Measurements from ENCODE around the gene TANC1.
A peak's percentile ranks its signal among the peaks of the same experiment; 100 is the strongest.
"Not testable (repeated sequence)": the region's sequence is repeated elsewhere in the genome, so short reads cannot be mapped to it uniquely, and the experiment has no call there.

TANC1 gene

DNA sequence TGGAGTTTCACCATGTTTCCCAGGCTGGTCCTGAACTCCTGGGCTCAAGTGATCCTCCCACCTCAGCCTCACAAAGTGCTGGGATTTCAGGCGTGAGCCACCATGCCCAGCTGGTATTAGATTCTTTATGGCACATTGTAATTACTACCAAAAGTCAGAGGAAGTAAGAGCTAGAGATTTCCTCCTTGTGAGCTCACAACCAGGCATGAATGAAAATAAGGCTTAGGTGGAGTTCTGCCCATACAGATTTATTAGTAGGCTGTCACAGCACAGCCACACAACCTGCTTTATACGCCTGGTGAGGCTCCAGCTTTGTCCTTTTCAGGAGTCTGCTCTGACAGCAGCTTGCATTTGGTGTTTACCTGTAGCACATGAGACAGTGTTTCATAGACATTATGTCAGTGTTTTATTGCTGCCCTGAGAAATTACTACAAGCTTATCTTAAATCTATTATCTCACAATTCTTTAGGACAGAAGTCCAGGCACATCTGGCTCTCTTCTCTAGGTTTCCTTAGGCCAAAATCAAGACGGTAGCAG lies 156.6 kb downstream of the TANC1 start:
- no peak for DNase-seq

DNA sequence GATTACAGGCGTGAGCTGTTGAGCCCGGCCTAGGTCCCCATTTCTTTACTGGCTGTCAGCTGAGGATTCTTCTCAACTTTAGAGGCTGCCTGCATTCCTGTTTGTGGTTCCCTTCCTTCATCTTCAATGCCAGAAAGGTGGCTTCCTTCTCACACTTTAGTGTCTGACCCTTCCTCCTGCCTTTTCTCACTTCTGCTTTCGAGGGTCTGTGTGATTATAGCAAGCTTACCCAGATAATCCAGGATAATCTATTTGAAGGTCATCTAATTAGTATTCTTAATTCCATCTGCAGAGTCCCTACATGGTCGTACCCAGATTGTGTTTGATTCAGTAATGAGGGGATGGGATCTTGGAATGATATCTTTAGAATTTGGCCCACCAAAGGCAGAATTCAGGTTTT lies 157.4 kb downstream of the TANC1 start:
- DNase-seq = no peak

GRCh38 chr2:159126432-159127022 lies 158.1 kb downstream of the TANC1 start:
- DNase-seq = no peak

DNA sequence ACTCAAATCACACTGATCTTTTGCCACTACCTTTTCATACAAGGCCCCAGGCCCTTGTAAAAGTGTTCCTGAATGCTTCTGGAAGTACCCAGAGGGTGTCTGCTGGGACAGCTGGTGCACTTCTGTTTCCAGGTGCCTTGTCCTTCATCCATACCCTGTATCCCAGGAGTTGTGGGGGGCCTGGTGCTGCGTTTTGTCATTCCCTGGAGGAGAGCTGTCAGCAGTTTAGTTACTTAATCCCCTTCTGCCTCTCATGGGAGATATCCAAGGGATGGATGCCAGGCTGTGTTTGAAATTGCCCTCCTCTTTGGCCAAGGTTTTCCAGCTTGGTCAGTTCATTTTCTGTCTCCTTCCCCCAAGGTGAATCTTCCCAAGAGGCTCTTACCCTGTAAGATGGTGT lies 159.8 kb downstream of the TANC1 start:
- no peak for DNase-seq

GRCh38 chr2:159129269-159129668 lies 160.8 kb downstream of the TANC1 start:
- no peak for DNase-seq

GRCh38 chr2:159129824-159130223 lies 161.4 kb downstream of the TANC1 start:
- no peak for DNase-seq

DNA sequence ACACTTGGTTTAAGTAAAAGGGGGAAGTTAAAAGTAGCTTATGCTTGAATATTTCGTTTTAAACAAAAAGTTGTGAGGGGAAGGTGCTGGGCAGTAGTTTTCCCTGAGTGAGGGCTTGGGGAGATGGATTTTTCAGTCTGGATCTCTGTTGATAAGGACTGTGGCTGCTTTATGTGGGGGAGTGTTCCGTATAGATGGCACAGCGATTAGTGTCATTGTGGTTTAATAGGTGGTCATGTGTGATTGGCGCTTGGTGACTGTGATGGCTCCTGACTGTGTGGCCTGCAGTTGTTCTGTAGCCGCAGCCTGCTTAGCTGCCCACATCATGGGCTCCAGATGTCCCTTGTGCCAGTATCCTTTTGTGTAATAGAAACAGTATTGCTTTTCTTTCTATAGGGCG lies 161.9 kb downstream of the TANC1 start:
- DNase-seq = no peak

DNA sequence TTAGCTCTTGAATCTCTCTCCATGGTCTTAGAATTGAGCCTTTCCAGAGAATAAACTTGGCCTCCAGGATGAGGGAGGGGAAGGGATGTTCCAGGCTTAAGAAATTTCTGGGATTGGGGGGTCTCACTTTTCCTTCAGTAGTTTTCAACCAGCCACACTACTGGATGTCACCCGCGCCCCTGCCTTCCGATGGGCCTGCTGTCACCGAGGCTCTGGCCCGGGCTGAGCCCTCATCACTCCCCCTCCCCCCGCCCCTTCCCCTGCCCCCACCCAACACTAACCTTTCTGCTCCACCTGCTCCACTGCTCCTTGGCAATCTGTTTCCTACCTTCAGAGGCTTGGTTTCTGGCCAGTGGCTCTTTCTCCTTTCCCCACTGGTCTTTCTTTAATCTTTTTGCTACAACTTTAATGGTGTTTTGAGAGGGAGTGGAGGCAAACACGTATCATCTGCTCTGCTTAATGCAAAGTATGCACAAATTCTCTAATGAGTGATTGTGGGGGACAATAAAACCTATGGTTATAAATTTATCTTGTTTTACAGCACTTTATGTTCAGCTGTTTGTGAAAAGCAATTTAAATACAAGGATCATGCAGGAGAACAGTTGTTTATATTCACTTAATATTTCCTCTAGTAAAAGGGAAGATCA lies 162.9 kb downstream of the TANC1 start:
- no peak for DNase-seq

- no peak for DNase-seq
Observed at GRCh38 chr2:159131914-159132281, 163.5 kb downstream of the TANC1 start.

- DNase-seq = no peak
Observed at GRCh38 chr2:159133797-159134196, 165.4 kb downstream of the TANC1 start.

DNA sequence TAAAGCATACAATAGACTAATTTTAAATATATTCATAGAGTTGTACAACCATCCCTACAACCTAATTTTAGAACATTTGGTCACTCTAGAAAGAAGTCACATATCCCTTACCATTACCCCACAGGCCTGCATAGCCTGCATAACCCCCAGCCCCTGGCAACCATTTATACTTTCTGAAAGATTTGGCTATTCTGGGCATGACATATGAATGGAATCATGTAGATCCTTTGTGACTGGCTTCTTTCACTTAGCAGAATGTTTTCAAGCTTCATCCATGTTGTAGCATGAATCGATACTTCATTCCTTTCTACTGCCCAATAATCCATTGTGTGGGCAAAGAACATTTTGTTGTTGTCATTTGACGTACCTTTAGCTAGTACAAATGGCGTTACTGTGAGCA lies 166.5 kb downstream of the TANC1 start:
- no peak for DNase-seq

DNA sequence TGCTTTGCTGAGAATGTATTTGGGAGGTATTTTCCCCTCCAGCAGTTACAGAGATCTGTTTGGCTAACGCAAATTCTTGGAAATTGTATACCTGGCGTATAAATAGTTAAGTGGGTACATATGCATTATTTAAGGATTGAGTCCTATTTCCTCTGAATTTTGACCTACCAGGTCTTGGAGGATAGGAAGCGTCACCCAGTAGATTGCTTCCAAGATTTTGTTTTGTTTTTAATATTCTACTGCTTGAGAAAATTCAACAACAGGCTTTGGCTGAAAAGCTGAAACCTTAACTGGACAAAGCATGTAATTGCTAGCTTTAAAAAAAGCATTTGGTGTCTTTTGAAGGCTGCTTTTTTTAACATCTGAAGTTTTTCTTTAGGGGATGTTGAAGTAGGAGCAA lies 168.0 kb downstream of the TANC1 start:
- DNase-seq = no peak

- no peak for DNase-seq
Observed at GRCh38 chr2:159137511-159138241, 169.2 kb downstream of the TANC1 start.

DNA sequence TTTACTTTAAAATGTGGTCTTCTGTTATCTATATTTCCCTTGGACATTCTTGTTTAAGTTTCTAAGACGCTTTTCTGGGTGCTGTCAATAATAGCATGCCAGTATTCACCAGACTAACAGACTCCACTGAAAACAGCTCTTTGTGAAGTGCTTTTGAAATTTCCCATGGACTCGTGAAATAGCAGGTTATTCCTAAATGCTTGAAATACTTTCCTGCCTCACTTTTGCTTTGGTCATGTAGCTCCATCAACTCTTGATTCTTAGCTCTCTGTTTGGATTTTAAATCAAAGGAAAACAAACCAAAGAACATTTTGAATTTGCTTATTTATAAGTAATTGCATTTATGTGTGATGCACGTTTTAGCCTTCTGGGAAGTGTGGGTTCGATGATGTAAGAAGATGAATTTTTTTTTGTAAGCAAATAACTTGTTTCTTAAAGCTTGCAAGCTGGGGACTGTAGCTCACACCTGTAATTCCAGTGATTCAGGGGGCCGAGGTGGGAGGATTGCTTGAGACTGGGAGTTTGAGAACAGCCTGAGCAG lies 170.3 kb downstream of the TANC1 start:
- no peak for DNase-seq

DNA sequence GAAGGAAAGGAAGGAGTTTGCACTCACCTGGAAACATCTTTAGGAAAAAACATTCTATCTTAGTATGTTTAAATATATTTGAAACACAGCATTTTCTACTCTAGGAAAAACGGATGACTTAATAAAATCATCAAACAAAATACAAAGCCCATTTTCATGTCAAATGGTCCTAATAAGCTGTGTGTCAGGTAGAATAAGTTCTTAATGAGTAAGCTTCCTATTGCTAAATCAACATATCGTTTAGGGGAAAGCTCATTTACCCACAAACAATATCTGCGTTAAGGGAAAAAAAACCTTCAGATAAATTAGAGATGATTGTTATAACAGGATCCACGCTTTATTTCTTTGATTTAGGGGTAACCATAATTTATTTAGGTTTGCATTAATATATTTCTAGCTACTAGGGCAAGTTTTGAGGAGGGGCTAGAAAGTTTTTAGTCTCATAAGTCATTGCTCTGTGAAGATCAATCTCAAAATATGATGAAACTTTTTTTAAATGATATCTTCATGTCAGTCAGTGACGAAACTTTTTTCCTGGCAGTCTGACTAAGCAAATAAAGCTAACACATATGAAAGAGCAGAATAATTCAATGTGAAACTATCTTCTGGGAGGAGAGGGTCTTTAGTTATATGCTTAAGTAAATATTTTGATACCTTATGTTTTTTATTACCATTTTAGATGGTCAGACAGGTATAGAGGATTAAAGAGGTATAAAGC lies 170.9 kb downstream of the TANC1 start:
- no peak for DNase-seq

DNA sequence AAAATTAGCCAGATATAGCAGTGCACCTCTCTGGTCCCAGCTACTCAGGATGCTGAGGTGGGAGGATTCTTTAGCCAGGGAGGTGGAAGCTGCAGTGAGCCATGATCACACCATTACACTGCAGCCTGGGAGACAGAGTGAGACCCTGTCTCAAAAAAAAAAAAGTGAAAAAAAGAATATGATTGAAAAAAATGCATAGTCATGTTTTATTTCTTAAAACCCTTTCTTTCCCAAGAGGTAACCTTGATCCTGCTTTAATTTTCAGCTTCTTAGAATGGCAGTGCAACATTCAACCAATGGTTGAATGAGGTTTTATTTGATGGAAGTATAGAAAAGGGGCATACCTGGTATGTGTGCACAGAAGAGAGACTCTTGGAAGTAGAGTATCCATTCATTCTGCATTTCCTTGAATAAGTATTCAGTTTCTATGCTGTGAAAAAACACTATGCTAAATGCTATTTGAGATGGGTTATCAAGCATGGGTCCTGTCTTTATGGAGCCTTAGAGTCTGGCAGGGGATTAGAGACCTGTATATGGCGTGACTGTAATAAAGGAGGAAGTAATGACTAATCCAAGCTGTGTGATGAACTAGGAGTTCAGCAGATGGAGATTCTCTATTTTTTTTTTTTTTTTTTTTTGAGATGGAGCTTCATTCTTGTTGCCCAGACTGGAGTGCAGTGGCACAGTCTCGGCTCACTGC lies 171.8 kb downstream of the TANC1 start:
- no peak for DNase-seq

DNA sequence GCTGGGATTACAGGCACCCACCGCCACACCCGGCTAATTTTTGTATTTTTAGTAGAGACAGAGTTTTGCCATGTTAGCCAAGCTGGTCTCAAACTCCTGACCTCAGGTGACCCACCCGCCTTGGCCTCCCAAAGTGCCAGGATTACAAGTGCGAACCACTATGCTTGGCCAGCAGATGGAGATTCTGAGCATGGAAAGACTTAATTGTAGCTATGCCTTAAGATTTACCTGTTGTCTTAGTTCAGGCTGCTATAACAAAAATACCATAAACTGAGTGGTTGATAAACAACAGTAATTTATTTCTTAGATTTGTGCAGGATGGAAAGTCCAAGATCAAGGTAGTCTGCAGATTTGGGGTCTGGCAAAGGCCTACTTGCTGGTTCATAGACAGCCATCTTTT lies 172.4 kb downstream of the TANC1 start:
- DNase-seq = not testable (repeated sequence)

DNA sequence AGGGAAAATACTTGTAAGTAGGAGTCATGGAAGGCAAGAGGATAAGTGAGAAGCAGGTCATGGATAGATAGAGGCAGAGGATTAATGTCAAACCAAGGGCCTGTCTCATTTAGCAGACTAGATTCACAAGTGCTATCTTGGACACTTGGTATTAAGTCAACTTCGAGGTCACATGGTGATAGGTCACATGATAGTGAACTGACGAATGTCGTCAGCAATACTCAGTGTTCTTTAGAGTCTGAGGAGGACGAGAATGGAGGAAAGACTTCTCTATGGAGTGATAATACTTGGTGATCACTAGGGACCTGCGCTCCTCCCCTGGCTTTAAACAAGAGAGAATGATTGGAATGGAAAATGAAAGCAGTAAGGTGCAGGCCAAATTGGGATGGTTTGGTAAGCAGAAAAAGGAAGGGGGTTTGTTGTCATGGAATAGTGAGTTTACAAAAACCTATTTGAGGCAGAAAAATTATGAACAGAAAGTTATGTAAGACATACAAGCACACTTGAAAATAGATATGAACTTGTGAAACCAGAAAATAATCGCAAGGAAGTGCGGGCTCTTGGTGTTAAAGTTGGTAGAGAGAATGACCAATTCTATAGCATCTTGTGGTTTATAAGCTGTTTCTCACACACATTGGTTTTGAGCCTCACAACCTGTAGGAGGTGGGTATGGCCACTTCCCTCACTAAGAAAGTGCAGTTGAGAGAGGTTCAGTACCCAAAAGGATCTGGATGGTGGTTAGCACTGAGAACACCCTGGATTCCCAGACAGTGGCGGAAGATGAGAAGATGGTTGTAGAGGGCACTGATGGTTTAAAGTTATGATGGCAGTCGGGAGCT lies 176.6 kb downstream of the TANC1 start:
- DNase-seq = peak; percentile 56

GRCh38 chr2:159145745-159146354 lies 177.4 kb downstream of the TANC1 start:
- DNase-seq = no peak

GRCh38 chr2:159146996-159147666 lies 178.7 kb downstream of the TANC1 start:
- DNase-seq = no peak

- no peak for DNase-seq
Observed at GRCh38 chr2:159147690-159148089, 179.2 kb downstream of the TANC1 start.
